Fibroblast of villous mesenchyme (primary cell): Measurements from ENCODE around the gene HOXB7. TPM values are rescaled to one million over a fixed set of nuclear protein-coding genes. Genes with fewer than 3 reads are reported as not detected.

Experiments used
- DNase-seq: peaks from one replicate; pipeline ENCODE4 v3.0.0-alpha.2; 2010; ENCODE audit warnings: low read depth
- H3K4me3 ChIP-seq: 2 replicates; pipeline ENCODE4 v1.5.1; 2011; ENCODE audit warnings: low read depth, mild to moderate bottlenecking, low read length
- total RNA-seq: library from RNA; depleted of rRNA; stranded (reverse); fragments of >200 nt; gene quantifications from 2 replicates; pipeline ENCODE4 v1.2.3, GENCODE V29; 2012
- TF ChIP-seq, protein P1 (sequence below): IDR thresholded peaks from 2 replicates; pipeline ENCODE4 v1.5.1; 2012; ENCODE audit warnings: low read depth, mild to moderate bottlenecking, low read length; ENCODE audit not compliant: insufficient read depth

HOXB7 gene
- total RNA-seq, 1 donor: 1.7 TPM

DNA sequence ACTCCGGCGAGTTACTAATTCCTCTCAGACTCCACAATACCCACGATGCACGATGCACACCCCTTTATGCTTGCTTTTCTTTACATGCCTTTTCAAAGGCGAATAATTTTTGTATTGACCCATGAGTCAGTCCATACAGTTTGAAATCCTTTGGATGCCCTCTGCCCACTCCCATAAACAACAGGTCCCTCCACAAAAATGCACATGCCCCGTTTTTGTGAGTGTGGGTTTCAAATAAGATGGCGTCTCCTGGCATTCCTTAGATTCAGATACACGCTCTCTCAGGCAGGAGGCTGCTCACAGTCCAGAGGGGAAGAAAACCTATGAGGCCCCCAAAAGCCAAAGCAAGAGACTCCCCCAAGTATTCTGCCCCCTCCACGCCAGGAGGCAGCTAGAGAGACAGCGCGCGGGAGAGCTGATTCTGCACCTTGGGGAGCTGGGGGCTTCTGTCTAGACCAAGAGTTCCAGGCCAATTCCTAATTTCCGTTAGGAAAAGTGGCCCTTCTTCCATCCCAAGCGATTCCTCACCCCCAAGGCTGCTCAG is 34.9 kb upstream of the HOXB7 start:
- no peak for DNase-seq
- TF ChIP-seq, protein P1, sequence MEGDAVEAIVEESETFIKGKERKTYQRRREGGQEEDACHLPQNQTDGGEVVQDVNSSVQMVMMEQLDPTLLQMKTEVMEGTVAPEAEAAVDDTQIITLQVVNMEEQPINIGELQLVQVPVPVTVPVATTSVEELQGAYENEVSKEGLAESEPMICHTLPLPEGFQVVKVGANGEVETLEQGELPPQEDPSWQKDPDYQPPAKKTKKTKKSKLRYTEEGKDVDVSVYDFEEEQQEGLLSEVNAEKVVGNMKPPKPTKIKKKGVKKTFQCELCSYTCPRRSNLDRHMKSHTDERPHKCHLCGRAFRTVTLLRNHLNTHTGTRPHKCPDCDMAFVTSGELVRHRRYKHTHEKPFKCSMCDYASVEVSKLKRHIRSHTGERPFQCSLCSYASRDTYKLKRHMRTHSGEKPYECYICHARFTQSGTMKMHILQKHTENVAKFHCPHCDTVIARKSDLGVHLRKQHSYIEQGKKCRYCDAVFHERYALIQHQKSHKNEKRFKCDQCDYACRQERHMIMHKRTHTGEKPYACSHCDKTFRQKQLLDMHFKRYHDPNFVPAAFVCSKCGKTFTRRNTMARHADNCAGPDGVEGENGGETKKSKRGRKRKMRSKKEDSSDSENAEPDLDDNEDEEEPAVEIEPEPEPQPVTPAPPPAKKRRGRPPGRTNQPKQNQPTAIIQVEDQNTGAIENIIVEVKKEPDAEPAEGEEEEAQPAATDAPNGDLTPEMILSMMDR: no peak

DNA sequence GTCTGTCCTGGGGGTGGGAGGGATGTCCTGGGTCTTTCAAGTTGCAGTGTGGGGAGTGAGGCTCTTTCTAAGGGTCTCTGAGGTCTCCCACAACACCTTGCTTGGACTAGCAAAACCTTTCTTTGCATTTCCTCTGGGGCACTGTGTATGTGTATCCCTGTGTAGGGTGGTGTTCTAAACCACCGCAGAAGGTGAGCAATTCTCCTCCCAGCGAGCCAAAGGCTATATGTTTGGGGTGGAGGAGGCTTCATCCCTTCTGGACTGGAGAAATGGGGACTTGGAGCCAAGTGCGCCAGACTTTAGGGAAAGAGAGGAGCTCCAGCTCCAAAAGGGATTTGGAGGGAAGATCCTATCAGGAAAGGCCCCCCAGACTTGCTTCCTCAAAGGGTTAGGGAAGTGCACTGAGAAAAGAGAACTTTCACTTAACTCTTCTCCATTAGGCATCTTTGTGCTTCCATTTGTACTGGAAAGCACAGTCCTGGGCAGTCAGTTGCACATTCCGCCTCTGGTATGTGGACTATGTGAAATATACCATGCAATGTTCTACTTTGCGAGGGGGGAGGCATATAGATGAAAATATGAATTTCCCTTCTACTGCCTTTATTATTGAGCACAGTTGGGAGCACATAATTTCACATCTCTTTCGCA is 34.2 kb upstream of the HOXB7 start:
- TF ChIP-seq, protein P1: no peak
- no peak overlapping the region for H3K4me3 ChIP-seq
- no peak for DNase-seq

More for the DNA sequence above, 34.9 kb upstream of the HOXB7 start:
- H3K4me3 ChIP-seq: no peak overlapping the region

DNA sequence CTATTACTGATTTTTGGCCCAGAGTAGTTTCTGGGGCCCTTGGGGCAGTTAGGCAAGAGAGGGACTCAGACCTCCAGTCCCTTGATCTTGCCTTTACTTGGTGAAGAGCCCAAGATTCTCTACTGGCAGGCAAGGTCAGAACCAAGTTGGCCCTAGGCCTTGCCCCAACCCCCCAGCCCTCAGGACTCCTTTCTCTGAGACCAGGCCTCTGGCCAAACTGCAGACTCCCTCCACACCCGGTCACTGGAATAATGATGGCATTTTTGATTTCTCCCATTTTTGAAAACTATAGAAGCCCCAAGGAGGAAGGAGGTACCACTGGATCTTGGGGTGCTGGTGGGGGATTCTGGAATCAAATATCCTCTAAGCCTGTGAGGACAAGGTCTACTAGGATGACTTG is 33.3 kb upstream of the HOXB7 start:
- DNase-seq: no peak
- TF ChIP-seq, protein P1: no peak
- no peak overlapping the region for H3K4me3 ChIP-seq

DNA sequence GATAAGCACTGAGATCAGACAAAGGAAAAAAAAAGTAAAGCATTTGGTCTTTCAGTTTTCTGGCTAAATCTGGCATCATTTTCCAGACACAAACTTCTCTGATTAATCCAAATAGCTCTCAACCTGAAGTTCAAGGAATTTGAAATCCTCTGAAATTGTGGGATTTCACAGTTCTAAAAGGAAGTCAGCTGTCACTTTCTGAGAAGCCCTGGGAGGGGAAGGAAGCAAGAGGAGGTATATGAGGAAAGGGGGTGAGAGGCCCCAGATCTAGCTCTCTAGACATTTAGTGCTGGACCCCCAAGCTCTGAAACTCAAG is 32.8 kb upstream of the HOXB7 start:
- no peak for DNase-seq

DNA sequence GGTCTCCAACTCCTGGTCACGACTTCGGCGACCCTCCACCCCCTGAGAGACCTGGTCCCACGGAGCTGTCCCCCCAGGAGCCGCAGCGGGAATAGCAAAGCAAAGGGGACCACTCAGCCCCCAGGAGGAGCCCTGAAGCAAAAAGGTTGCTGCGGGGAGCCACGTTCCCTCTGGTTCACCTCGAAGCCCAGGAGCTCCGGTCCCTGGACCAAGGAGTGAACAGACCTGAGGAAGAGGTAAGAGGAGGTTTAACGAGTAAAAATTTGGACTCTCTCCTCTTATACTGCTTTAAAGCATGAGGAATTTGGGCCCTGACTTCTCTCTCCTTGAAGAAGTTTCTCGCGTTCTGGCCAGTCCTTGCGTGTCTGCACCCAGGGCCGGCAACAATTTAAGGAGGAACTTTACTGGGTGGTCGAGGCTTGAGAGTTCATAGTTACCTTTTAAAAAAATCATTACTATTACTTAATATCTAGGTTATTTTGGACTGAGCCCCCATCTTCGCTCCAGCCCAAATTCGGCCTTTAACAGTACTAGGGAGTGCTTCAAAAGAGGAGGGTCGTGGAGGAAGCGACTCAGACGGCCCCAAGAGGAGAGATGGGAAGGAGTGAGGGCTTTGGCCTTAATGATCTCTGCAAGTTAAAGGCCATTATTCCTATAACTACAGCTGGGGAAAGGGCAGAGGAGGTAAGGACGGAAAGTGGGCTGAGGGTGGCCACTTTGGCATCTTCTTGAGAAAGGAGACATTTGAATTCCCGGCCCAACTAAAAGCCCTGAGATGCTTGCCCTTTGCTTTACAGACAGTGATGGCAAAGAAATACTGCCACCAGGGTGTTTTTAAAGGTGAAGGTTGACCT is 32.3 kb upstream of the HOXB7 start:
- H3K4me3 ChIP-seq: no peak overlapping the region
- TF ChIP-seq, protein P1: no peak
- no peak for DNase-seq

More for the DNA sequence above, 32.8 kb upstream of the HOXB7 start:
- TF ChIP-seq, protein P1: no peak
- H3K4me3 ChIP-seq: no peak overlapping the region

DNA sequence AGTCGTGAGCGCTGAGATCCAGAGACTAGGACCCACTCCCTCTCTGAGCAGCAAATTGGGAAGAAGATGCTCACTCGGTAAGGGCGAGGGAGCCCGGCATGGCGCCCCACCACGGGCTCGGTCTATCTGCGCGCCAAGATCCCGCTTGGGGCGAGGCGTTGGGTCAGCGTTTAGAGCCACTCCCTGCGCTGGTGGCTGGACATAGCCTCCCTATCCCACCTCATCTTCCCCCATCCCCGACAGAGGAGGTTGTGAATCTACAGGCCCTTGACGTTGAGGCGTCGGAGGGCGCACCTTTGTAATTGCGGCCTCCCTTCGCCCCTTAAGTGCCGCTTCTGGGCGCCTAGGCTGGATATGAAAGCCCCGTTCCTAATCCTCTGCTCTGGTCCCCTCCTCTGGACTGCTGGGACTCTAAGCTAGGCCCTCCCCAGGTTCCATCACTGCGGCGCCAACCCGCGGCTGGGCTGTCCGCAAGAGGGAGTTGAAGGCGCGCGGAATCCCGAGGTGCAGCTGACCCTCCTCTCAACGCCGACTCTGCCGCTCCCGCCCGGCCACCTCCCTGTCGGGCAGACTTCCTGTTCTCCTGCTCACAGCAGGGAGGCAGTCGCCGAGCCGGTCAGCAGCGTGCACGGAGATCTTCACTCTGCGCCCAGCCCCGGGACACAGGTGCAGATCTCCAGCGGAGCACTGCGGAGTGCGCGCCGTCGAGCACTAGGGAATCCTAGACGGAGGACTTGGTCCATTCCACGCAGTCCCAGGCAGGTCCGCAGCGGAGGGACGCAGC is 31.4 kb upstream of the HOXB7 start:
- no peak for DNase-seq
- H3K4me3 ChIP-seq: no peak overlapping the region
- TF ChIP-seq, protein P1: no peak
